HEK293 (cell line): ENCODE data around the gene DOK4.

Source experiments
- CTCF ChIA-PET: fragments of 350-600 bp; formaldehyde crosslinking; extraction: SDS; loops from one replicate; lab custom pipeline; 2021; ENCODE audit warnings: antibody characterized with exemption; lab: Yijun Ruan, JAX
- POLR2A ChIA-PET: fragments of 300-600 bp; formaldehyde crosslinking; extraction: SDS; loops from one replicate; lab custom pipeline; 2020; ENCODE audit warnings: antibody characterized with exemption, inconsistent platforms; lab: Yijun Ruan, JAX
- H3K27ac ChIP-seq: fragments of 200-500 bp; sonication (Bioruptor generic); 2 replicates; pipeline ENCODE4 v1.5.1; 2014; ENCODE audit warnings: low read depth, low read length, control low read depth, inconsistent platforms; ENCODE audit errors: extremely low read depth
- H3K36me3 ChIP-seq, 2 experiments: fragments of 200-500 bp in 1 of 2; sonication (Bioruptor generic) in 1 of 2; 1 replicate in 1 of 2; 2 replicates in 1 of 2; pipeline ENCODE4 v1.5.1; 2014 to 2017; ENCODE audit warnings: inconsistent platforms in 2 of 2, low read length in 2 of 2; ENCODE audit not compliant: control insufficient read depth in 2 of 2, insufficient read depth in 1 of 2
- H3K4me1 ChIP-seq: fragments of 200-500 bp; sonication (Bioruptor generic); 2 replicates; pipeline ENCODE4 v1.5.1; 2014; ENCODE audit warnings: mild to moderate bottlenecking, low read length, inconsistent platforms; ENCODE audit not compliant: control insufficient read depth, insufficient read depth
- H3K4me3 ChIP-seq: 2 replicates; pipeline ENCODE4 v1.5.1; 2011; ENCODE audit warnings: low read depth, mild to moderate bottlenecking, control low read depth, low read length, moderate library complexity
- H3K9me3 ChIP-seq: fragments of 200-500 bp; sonication (Bioruptor generic); 2 replicates; pipeline ENCODE4 v1.5.1; 2014; ENCODE audit warnings: low read depth, low read length, inconsistent platforms; ENCODE audit not compliant: control insufficient read depth, insufficient read depth
- KLF1 ChIP-seq: fragments of 450-650 bp; formaldehyde crosslinking; IDR thresholded peaks from 2 replicates; pipeline ENCODE4 v1.5.1; 2016; ENCODE audit warnings: missing biosample characterization, missing genetic modification characterization
- KLF7 ChIP-seq: fragments of 450-650 bp; formaldehyde crosslinking; IDR thresholded peaks from 2 replicates; pipeline ENCODE4 v1.5.1; 2016; ENCODE audit warnings: missing biosample characterization, missing genetic modification characterization, borderline replicate concordance
- KLF9 ChIP-seq: fragments of 450-650 bp; formaldehyde crosslinking; IDR thresholded peaks from 2 replicates; pipeline ENCODE4 v1.5.1; 2016; ENCODE audit warnings: missing biosample characterization, missing genetic modification characterization, low read depth
- PRDM6 ChIP-seq: fragments of 450-650 bp; formaldehyde crosslinking; IDR thresholded peaks from 2 replicates; pipeline ENCODE4 v1.5.1; 2017; ENCODE audit warnings: missing biosample characterization, missing genetic modification characterization
- SP3 ChIP-seq: fragments of 450-650 bp; formaldehyde crosslinking; IDR thresholded peaks from 2 replicates; pipeline ENCODE4 v1.5.1; 2016; ENCODE audit warnings: missing biosample characterization, missing genetic modification characterization
- TRIM28 ChIP-seq: IDR thresholded peaks from 2 replicates; pipeline ENCODE4 v1.6.1; 2011; ENCODE audit warnings: low read length, control low read depth, borderline replicate concordance
- ZBTB20 ChIP-seq: fragments of 450-650 bp; formaldehyde crosslinking; IDR thresholded peaks from 2 replicates; pipeline ENCODE4 v1.5.1; 2016; ENCODE audit warnings: missing biosample characterization, missing genetic modification characterization
- ZBTB6 ChIP-seq: fragments of 450-650 bp; formaldehyde crosslinking; IDR thresholded peaks from 2 replicates; pipeline ENCODE4 v1.5.1; 2017; ENCODE audit warnings: missing biosample characterization, missing genetic modification characterization
- ZIC2 ChIP-seq: fragments of 450-650 bp; formaldehyde crosslinking; IDR thresholded peaks from 2 replicates; pipeline ENCODE4 v1.5.1; 2016; ENCODE audit warnings: missing biosample characterization, missing genetic modification characterization
- ZNF133 ChIP-seq: fragments of 450-650 bp; formaldehyde crosslinking; IDR thresholded peaks from 2 replicates; pipeline ENCODE4 v1.5.1; 2016; ENCODE audit warnings: missing biosample characterization, missing genetic modification characterization
- ZNF157 ChIP-seq: fragments of 450-650 bp; formaldehyde crosslinking; IDR thresholded peaks from 2 replicates; pipeline ENCODE4 v1.5.1; 2016; ENCODE audit warnings: missing biosample characterization, missing genetic modification characterization
- ZNF174 ChIP-seq: fragments of 450-650 bp; formaldehyde crosslinking; IDR thresholded peaks from 2 replicates; pipeline ENCODE4 v1.5.0; 2017; ENCODE audit warnings: missing biosample characterization, mild to moderate bottlenecking, missing genetic modification characterization
- ZNF266 ChIP-seq: fragments of 450-650 bp; formaldehyde crosslinking; IDR thresholded peaks from 2 replicates; pipeline ENCODE4 v1.5.1; 2016; ENCODE audit warnings: missing biosample characterization, missing genetic modification characterization, low read depth
- ZNF473 ChIP-seq: fragments of 450-650 bp; formaldehyde crosslinking; IDR thresholded peaks from 2 replicates; pipeline ENCODE4 v1.5.1; 2017; ENCODE audit warnings: missing biosample characterization, missing genetic modification characterization
- ZNF488 ChIP-seq: fragments of 450-650 bp; formaldehyde crosslinking; IDR thresholded peaks from 2 replicates; pipeline ENCODE4 v1.5.1; 2016; ENCODE audit warnings: missing biosample characterization, missing genetic modification characterization
- ZNF549 ChIP-seq: fragments of 450-650 bp; IDR thresholded peaks from 2 replicates; pipeline ENCODE4 v1.5.1; 2018; ENCODE audit warnings: missing biosample characterization, missing genetic modification characterization, mild to moderate bottlenecking, inconsistent platforms, moderate library complexity
- ZNF664 ChIP-seq: fragments of 450-650 bp; formaldehyde crosslinking; IDR thresholded peaks from 2 replicates; pipeline ENCODE4 v1.5.1; 2016; ENCODE audit warnings: missing biosample characterization, missing genetic modification characterization
- ZNF76 ChIP-seq: fragments of 450-650 bp; formaldehyde crosslinking; IDR thresholded peaks from 2 replicates; pipeline ENCODE4; 2016; ENCODE audit warnings: low read depth, missing biosample characterization, missing genetic modification characterization, borderline replicate concordance
- ZNF837 ChIP-seq: fragments of 450-650 bp; formaldehyde crosslinking; IDR thresholded peaks from 2 replicates; pipeline ENCODE4 v1.5.1; 2016; ENCODE audit warnings: missing biosample characterization, missing genetic modification characterization
- TF ChIP-seq, protein P1 (sequence below): fragments of 450-650 bp; formaldehyde crosslinking; IDR thresholded peaks from 2 replicates; pipeline ENCODE4 v1.5.1; 2016; ENCODE audit warnings: missing biosample characterization, missing genetic modification characterization

Gene DOK4

DNA sequence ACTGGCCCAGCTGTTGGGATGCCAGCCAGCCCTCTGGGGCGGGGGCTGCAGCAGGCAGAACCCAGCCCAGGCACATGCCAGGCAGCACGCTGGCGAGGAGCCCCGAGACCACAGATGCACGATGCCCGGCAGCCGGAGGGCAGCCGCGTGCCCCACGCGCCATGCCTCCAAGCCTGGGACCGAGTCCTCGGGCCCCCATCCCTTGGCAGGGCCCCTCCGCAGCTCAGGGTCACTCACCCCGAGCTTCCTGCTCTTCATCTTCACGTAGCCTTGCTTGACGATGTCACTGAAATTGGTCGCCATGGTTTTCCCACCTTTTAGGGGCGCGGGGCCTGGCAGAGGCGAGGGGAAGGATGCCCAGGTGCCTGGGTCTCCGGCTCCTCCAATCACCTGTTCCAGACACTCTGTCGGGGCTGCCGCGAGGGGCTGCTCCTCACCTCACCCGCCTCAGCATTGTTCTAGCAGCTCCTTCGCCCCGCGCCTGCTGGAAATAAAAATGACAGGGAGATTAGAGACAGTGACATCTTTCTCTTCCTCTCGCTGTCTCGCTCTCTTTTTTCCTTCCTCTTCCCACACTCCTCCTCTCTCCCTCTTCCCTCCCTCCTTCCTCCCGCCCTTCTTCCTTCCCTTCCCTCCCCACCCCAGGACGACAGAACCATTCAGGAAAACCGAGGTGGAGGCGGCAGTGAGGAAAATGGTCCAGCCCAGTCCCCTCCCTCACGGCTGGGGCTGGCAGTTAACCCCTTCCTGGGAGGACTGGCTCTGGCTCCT is 6.9 kb downstream of the DOK4 start (continued):
- TF ChIP-seq ZBTB20 (0 out of 2 replicates have a peak, but pooled peaks have one; percentile 30), SP3 (tag by site-specific recombination) (peak; percentile 49), ZNF473 (tag by site-specific recombination) (no peak), KLF7 (no peak), TRIM28 (no peak), ZNF664 (tag by site-specific recombination) (no peak), ZNF266 (no peak), ZNF76 (tag by site-specific recombination) (0 out of 2 replicates have a peak, but pooled peaks have one; percentile 20)

GRCh38 chr16:57478396-57479204 is 7.7 kb downstream of the DOK4 start:
- ChIA-PET POLR2A (interaction anchor here (1.3 kb wide), 1 partner anchor 16 kb away, joined by 3 read pairs; the partner anchor contains the start of gene POLR2C), CTCF (interaction anchor here (3.2 kb wide), 1 partner anchor 41 kb away, joined by 16 read pairs; no protein-coding TSS in a partner anchor)
- Histone ChIP-seq H3K4me3 (no peak overlapping the region), H3K36me3 (peaks cover 0 to 16% of the 10 kb centered on the region in 2 experiments; a peak in 1 of 3 replicates), H3K9me3 (no peaks in the 10 kb centered on the region), H3K27ac (no peak overlapping the region), H3K4me1 (no peaks in the 10 kb centered on the region)
- TF ChIP-seq ZNF157 (tag by site-specific recombination) (no peak), ZNF174 (tag by site-specific recombination) (no peak), ZNF76 (tag by site-specific recombination) (no peak)

DNA sequence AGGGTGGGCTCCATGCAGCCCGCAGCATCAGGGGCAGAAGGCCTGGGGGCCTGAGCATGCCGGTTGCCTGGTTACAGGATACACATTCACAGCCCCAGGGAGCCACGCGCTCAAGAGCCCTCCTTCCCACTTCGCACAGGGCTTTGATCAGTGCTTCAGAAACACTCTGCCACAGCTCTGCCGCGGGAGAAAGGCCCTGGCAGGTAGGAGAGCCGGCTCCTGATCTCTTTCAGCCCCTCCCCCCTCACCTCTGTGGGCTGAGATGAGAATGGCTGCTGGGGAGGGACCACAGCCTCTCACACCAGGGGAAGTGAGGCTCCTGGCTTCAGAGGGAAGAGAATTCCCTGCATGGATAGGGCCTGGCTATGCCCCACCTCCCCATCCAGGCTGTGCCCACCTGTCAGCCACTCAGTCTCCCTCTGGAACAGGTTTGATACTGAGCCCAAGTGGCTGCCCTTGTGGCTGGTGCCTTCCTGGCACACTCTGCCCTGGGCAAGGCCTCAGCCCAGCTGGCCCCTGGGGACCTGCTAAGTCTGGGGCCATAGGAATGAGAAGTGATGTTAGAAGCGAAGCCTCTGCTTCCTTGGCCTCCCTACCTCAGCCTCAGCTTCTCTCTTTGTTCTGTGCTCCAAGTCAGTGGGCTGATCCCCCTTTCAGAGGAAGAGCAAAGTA is 8.6 kb downstream of the DOK4 start:
- TF ChIP-seq ZIC2 (tag by site-specific recombination) (no peak), ZNF549 (no peak), PRDM6 (no peak), ZNF837 (tag by site-specific recombination) (no peak), KLF1 (tag by site-specific recombination) (no peak), ZNF133 (tag by site-specific recombination) (no peak), KLF9 (tag by site-specific recombination) (no peak), ZBTB6 (tag by site-specific recombination) (no peak), ZNF488 (tag by site-specific recombination) (no peak)
- TF ChIP-seq, protein P1, sequence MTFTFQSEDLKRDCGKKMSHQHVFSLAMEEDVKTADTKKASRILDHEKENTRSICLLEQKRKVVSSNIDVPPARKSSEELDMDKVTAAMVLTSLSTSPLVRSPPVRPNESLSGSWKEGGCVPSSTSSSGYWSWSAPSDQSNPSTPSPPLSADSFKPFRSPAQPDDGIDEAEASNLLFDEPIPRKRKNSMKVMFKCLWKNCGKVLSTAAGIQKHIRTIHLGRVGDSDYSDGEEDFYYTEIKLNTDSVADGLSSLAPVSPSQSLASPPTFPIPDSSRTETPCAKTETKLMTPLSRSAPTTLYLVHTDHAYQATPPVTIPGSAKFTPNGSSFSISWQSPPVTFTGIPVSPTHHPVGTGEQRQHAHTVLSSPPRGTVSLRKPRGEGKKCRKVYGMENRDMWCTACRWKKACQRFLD (tag by site-specific recombination): no peak
- Histone ChIP-seq H3K9me3 (no peaks in the 10 kb centered on the region), H3K4me1 (no peaks in the 10 kb centered on the region), H3K27ac (no peak overlapping the region), H3K4me3 (no peak overlapping the region), H3K36me3 (peaks cover 0 to 25% of the 10 kb centered on the region in 2 experiments; a peak in 1 of 3 replicates)
- ChIA-PET CTCF (interaction anchor here (1.1 kb wide), 1 partner anchor 30 kb away, joined by 3 read pairs; no protein-coding TSS in a partner anchor), POLR2A (no interaction called here)
